ENCODE measurements around the gene DHPS.

- TF ChIP-seq CTCF (conservative IDR thresholded peaks at IDR 0.05; ENCODE audit: low read depth, low read length) (no peak), EZH2phosphoT487 (IDR thresholded peaks at IDR 0.05; ENCODE audit: borderline replicate concordance, low read length) (no peak), EZH2 (IDR thresholded peaks at IDR 0.05; ENCODE audit: low read length, unreplicated experiment) (no peak)
These were observed 8.0 kb upstream of the DHPS start for GRCh38 chr19:12689581-12690216.
